Fibroblast of mammary gland (primary cell): Measurements from ENCODE around the gene SLC35A4.

Experiments used
- DNase-seq: peaks from one replicate; pipeline ENCODE4 v3.0.0-alpha.2; 2010; ENCODE audit warnings: low read depth
- H3K4me3 ChIP-seq: 2 replicates; pipeline ENCODE4 v1.5.1; 2011; ENCODE audit warnings: low read depth, mild to moderate bottlenecking, low read length, moderate library complexity; ENCODE audit not compliant: control insufficient read depth
- TF ChIP-seq, protein P1 (sequence below): conservative IDR thresholded peaks from 2 replicates; pipeline ENCODE4 v1.5.1; 2011; ENCODE audit warnings: low read depth, low read length, inconsistent platforms; ENCODE audit not compliant: control insufficient read depth, insufficient read depth

Gene SLC35A4

DNA sequence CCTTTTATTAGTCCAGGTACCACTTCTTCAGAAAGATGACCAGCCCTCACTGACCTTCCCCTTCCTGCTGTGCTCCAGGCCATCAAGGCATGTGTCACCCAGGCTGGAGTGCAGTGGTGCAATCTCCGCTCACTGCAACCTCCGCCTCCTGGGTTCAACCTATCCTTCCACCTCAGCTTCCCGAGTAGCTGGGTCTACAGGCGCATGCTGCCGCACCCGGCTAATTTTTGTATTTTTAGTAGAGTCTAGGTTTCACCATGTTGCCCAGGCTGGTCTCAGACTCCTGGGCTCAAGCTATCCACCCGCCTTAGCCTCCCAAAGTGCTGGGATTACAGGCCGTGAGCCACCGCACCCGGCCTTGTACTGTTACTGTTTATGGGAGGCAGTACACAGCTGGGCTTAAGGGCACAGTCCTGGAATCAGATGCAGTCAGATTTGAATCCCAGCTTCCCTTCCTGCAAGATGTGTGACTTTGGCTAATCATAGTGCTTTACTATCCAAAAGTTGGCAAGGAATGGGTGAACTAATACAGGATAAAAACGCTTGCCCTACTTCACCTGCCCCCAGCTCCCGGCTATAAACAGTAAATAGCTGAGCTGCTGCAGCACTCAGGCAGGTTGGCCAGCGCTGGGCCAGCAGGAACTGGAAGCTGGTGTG is 17.6 kb upstream of the SLC35A4 start:
- peak overlapping the region; percentile 7 for H3K4me3 ChIP-seq
- TF ChIP-seq, protein P1, sequence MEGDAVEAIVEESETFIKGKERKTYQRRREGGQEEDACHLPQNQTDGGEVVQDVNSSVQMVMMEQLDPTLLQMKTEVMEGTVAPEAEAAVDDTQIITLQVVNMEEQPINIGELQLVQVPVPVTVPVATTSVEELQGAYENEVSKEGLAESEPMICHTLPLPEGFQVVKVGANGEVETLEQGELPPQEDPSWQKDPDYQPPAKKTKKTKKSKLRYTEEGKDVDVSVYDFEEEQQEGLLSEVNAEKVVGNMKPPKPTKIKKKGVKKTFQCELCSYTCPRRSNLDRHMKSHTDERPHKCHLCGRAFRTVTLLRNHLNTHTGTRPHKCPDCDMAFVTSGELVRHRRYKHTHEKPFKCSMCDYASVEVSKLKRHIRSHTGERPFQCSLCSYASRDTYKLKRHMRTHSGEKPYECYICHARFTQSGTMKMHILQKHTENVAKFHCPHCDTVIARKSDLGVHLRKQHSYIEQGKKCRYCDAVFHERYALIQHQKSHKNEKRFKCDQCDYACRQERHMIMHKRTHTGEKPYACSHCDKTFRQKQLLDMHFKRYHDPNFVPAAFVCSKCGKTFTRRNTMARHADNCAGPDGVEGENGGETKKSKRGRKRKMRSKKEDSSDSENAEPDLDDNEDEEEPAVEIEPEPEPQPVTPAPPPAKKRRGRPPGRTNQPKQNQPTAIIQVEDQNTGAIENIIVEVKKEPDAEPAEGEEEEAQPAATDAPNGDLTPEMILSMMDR = no peak
- DNase-seq = peak; percentile 24

DNA sequence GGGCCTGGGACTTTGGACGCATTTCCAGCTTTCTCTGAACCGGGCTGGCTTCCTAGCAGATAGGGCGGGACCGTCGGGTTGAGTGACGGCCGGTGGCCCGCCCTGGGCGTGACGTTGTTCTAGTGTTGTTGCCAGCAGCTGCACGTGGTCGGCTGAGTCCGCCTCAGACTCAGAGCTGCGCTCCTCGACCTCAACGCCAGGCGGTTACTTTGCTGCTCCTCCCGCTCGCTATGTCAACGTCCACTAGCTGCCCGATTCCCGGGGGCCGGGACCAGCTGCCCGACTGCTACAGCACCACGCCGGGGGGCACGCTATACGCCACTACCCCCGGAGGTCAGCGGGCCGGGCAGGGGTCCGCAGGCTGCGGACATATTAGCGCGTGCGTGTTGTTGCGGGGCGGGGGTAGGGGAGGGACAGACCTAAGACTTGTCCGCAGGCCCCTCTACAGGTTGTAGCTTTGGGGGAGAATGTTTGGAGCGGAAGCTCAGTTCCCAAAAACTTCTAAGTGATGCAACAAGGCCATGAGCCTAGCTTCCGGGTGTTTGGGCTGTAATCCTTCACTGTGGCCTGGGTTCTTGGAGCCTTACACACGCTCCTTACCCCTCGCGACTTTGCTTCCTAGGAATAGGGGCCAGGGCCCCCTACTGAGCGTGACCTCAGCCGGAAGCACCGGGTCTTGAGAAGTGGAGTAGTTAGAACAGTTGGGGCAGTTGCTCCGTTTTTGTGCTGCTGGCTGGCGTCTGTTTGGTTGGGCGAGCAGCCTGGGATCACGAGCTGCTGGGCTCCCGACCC is 16.9 kb upstream of the SLC35A4 start, which contains the start of gene EIF4EBP3:
Gene EIF4EBP3, plus strand, starts transcription at position 155 of the 792 bp plus-strand sequence. Its CDS starts 76 bp downstream, at position 231.
- H3K4me3 ChIP-seq = peak within 1 kb of the TSS; percentile 16
- TF ChIP-seq, protein P1 = peak; percentile 49
- DNase-seq = peak; percentile 96

DNA sequence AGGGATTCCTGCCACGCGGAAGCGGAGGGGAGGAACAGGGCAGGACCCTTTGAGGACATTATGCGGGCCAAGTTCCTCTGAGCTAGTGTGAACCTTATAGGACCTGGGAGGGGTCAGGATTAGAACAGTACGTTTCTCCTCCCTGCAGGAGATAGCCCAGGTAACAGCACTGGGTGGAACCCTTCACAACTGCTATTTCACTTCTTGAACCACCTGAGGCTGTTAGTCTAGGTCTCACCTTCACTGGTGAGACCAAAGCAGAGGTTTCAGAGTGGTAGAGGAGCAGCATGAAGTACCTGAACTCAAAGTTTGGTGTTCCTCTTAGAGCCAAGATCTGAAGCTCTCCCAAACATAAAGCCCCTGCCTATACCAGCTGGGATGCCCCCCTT is 16.3 kb upstream of the SLC35A4 start:
- no peak overlapping the region for H3K4me3 ChIP-seq
- DNase-seq = no peak
- TF ChIP-seq, protein P1 = no peak

DNA sequence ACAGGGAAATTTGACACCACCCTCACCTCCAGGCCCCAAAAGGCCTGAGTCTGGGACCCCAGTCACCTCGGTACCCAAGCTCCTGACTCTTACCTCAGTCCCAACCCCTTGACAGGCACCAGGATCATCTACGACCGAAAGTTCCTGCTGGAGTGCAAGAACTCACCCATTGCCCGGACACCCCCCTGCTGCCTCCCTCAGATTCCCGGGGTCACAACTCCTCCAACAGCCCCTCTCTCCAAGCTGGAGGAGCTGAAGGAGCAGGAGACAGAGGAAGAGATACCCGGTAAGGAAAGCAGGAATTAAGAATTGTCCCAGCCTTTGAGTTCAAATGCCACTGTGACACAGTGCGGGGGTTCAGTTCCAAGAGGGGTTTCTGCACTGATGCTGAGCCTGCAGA is 15.8 kb upstream of the SLC35A4 start:
- H3K4me3 ChIP-seq = no peak overlapping the region
- TF ChIP-seq, protein P1 = no peak
- no peak for DNase-seq

DNA sequence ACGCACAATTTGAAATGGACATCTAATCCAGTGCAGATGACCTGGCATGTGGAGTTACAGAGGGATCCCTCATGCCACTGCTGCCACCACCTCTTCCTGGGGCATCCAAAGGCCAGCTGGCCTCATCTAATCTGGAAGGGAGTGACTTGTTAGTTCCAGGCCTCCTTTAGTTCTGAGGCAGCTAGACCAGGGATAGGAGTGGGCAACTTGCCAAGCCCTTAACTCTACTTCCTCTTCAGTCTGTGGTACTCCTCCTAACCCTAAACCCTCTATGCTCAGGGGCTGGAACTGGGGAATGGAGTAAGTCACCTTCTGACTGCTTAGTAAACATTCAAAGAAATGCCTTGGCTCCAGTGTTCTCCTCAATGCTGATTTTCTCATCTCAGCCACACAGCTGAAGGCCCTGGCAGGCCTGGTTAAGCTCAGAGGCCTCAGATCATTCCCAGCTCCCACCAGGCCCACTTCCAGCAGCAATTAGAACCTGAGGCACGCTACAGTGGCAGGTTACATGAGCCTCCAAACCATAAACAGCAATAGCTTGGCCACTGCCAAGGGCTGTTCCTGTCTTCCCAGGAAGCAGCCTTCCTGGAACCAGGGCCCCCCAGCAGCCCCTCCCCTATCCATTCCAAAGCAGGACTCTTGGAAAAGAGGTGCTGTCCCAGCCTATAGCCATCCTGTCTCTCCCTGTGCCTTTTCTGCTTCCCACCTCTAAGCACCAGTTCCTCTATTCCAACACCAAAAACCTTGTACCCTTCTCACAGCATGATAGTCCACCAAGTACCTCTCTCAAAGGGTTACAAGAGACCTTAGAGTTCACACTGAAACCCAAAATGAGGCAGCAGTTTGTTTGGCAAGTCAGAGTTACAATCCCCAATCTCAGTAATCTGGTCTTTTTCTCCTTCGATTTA is 15.1 kb upstream of the SLC35A4 start:
- no peak overlapping the region for H3K4me3 ChIP-seq
- TF ChIP-seq, protein P1 = no peak
- peak; percentile 48 for DNase-seq
